Loucy (cell line): Measurements from ENCODE around the gene XXYLT1.

ENCODE experiments used
- H2AFZ ChIP-seq: fragments of 200-600 bp; sonication (generic); 2 replicates; pipeline ENCODE4 v1.6.0; 2016; ENCODE audit warnings: antibody characterized with exemption, mild to moderate bottlenecking, low read length, moderate library complexity
- H3F3A ChIP-seq: fragments of 200-600 bp; 2 replicates; pipeline ENCODE4 v1.6.0; 2016; ENCODE audit warnings: antibody characterized with exemption, low read depth, mild to moderate bottlenecking
- H3K27me3 ChIP-seq: fragments of 200-600 bp; sonication (generic); 2 replicates; pipeline ENCODE4 v1.6.1; 2014; ENCODE audit warnings: low read length, mild to moderate bottlenecking; ENCODE audit not compliant: insufficient read depth, poor library complexity, severe bottlenecking
- H3K36me3 ChIP-seq: fragments of 200-600 bp; sonication (generic); 2 replicates; pipeline ENCODE4 v1.6.1; 2016; ENCODE audit warnings: low read length; ENCODE audit not compliant: insufficient read depth
- H3K4me1 ChIP-seq: fragments of 200-600 bp; sonication (generic); 2 replicates; pipeline ENCODE4 v1.5.1; 2014; ENCODE audit warnings: low read length, mild to moderate bottlenecking; ENCODE audit not compliant: insufficient read depth, poor library complexity, severe bottlenecking
- H3K4me2 ChIP-seq: fragments of 200-600 bp; sonication (generic); 2 replicates; pipeline ENCODE4 v1.6.0; 2014; ENCODE audit warnings: antibody characterized with exemption, low read length, low read depth, mild to moderate bottlenecking; ENCODE audit not compliant: poor library complexity, severe bottlenecking
- H3K4me3 ChIP-seq: fragments of 200-600 bp; sonication (generic); 2 replicates; pipeline ENCODE4 v1.5.1; 2014; ENCODE audit warnings: low read length, mild to moderate bottlenecking, mixed read lengths; ENCODE audit not compliant: poor library complexity, severe bottlenecking
- H3K79me2 ChIP-seq: fragments of 200-600 bp; sonication (generic); 2 replicates; pipeline ENCODE4 v1.6.1; 2014; ENCODE audit warnings: low read length; ENCODE audit not compliant: insufficient read depth
- H3K9ac ChIP-seq: fragments of 200-600 bp; sonication (generic); 2 replicates; pipeline ENCODE4 v1.6.0; 2014; ENCODE audit warnings: mild to moderate bottlenecking, low read depth, low read length, moderate library complexity; ENCODE audit not compliant: poor library complexity, severe bottlenecking
- H3K9me2 ChIP-seq: fragments of 200-600 bp; sonication (generic); replicated peaks from 2 replicates; pipeline ENCODE4 v1.6.1; 2016; ENCODE audit warnings: low read depth, low read length, mixed read lengths
- H3K9me3 ChIP-seq: fragments of 200-600 bp; sonication (generic); 2 replicates; pipeline ENCODE4 v1.6.1; 2014; ENCODE audit warnings: mild to moderate bottlenecking, antibody characterized with exemption, low read length, low read depth; ENCODE audit not compliant: insufficient read depth
- H4K20me1 ChIP-seq: fragments of 200-600 bp; sonication (generic); 2 replicates; pipeline ENCODE4 v1.6.0; 2014; ENCODE audit warnings: antibody characterized with exemption, low read length, mild to moderate bottlenecking; ENCODE audit not compliant: insufficient read depth, poor library complexity, severe bottlenecking
- CTCF ChIP-seq: fragments of 200-600 bp; sonication (generic); conservative IDR thresholded peaks from 2 replicates; pipeline ENCODE4 v1.5.1; 2014; ENCODE audit warnings: mild to moderate bottlenecking, antibody characterized with exemption, low read length
- EZH2phosphoT487 ChIP-seq: fragments of 200-600 bp; IDR thresholded peaks from 2 replicates; pipeline ENCODE4 v1.6.1; 2018; ENCODE audit warnings: antibody characterized with exemption, mild to moderate bottlenecking, moderate library complexity, borderline replicate concordance

XXYLT1 gene

GRCh38 chr3:195118671-195119070 is 152.3 kb downstream of the XXYLT1 start:
- peaks cover 25% of the 10 kb centered on the region; the same call in 1 of the 2 replicates for H3K36me3 ChIP-seq
- H3K79me2 ChIP-seq = peaks cover 78% of the 10 kb centered on the region
- peak overlapping the region; percentile 73 for H3K4me2 ChIP-seq
- peak overlapping the region; percentile 56 for H3K4me3 ChIP-seq
- H4K20me1 ChIP-seq = no peaks in the 10 kb centered on the region
- peak overlapping the region; percentile 73 for H3K9ac ChIP-seq
- no peak for TF ChIP-seq CTCF
- TF ChIP-seq EZH2phosphoT487 = no peak
- no peaks in the 10 kb centered on the region for H3K9me3 ChIP-seq
- H2AFZ ChIP-seq = no peak overlapping the region
- H3K9me2 ChIP-seq = no peaks in the 10 kb centered on the region
- peaks cover 7% of the 10 kb centered on the region; the same call in 1 of the 2 replicates for H3F3A ChIP-seq
- peaks cover 61% of the 10 kb centered on the region for H3K4me1 ChIP-seq
- no peaks in the 10 kb centered on the region for H3K27me3 ChIP-seq

GRCh38 chr3:195117978-195118581 is 152.9 kb downstream of the XXYLT1 start:
- Histone ChIP-seq H3K27me3 (no peaks in the 10 kb centered on the region), H2AFZ (no peak overlapping the region), H3K4me1 (peaks cover 61% of the 10 kb centered on the region), H3K9ac (peak overlapping the region; percentile 73), H3K9me2 (no peaks in the 10 kb centered on the region), H3K36me3 (peaks cover 25% of the 10 kb centered on the region; the same call in 1 of the 2 replicates), H4K20me1 (no peaks in the 10 kb centered on the region), H3K4me2 (peak overlapping the region; percentile 73), H3K9me3 (no peaks in the 10 kb centered on the region), H3K4me3 (peak overlapping the region; percentile 56), H3F3A (peaks cover 7% of the 10 kb centered on the region; the same call in 1 of the 2 replicates), H3K79me2 (peaks cover 78% of the 10 kb centered on the region)
- TF ChIP-seq CTCF = peak; percentile 63
- no peak for TF ChIP-seq EZH2phosphoT487

DNA sequence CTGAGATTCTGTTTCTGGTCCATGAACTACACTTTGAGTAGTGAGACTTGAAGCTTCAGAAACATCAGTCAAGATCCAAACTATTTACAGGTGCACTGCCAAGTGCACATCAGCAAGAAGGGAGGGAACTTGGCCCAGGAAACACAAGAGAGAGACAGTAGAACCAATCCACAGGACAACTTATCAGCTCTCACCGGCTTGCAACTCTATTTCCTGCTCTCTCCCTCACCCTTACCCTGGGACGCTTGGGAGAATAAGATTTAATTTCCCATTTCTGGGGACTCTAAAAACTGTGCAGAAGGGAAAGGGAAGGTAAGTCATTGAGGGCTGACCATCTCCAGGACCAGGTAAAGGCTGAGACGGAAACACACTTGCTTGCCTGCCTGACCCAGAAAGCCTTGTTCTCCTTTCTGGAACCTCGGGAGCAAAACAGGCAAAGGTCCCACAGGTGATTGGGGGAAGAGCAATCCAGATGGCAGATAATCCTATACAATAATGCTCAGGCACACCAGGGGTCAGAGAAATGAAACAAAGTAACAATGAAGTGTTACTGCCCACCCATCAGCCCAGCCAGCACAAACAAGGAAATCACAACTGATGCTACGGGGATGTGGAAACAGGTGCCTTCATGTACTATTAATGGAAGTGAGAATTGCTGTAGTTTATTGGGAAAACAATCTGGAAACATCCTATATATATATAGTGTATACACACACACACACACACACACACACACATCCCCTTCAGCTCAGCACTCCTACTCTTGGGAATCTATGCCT is 154.4 kb downstream of the XXYLT1 start:
- H3K9me2 ChIP-seq = no peaks in the 10 kb centered on the region
- no peak overlapping the region for H2AFZ ChIP-seq
- H3K79me2 ChIP-seq = peaks cover 74% of the 10 kb centered on the region
- peaks cover 20% of the 10 kb centered on the region; the same call in 1 of the 2 replicates for H3K36me3 ChIP-seq
- no peaks in the 10 kb centered on the region for H3K9me3 ChIP-seq
- H3F3A ChIP-seq = peaks cover 7% of the 10 kb centered on the region; the same call in 1 of the 2 replicates
- H3K4me1 ChIP-seq = peaks cover 53% of the 10 kb centered on the region
- H3K9ac ChIP-seq = peak overlapping the region; percentile 73
- H4K20me1 ChIP-seq = no peaks in the 10 kb centered on the region
- peak overlapping the region; percentile 73 for H3K4me2 ChIP-seq
- peak overlapping the region; percentile 12 for H3K4me3 ChIP-seq
- TF ChIP-seq EZH2phosphoT487 (no peak), CTCF (no peak)
- no peaks in the 10 kb centered on the region for H3K27me3 ChIP-seq
